ENCODE measurements around the gene THSD7A.

- TF ChIP-seq, protein P1, sequence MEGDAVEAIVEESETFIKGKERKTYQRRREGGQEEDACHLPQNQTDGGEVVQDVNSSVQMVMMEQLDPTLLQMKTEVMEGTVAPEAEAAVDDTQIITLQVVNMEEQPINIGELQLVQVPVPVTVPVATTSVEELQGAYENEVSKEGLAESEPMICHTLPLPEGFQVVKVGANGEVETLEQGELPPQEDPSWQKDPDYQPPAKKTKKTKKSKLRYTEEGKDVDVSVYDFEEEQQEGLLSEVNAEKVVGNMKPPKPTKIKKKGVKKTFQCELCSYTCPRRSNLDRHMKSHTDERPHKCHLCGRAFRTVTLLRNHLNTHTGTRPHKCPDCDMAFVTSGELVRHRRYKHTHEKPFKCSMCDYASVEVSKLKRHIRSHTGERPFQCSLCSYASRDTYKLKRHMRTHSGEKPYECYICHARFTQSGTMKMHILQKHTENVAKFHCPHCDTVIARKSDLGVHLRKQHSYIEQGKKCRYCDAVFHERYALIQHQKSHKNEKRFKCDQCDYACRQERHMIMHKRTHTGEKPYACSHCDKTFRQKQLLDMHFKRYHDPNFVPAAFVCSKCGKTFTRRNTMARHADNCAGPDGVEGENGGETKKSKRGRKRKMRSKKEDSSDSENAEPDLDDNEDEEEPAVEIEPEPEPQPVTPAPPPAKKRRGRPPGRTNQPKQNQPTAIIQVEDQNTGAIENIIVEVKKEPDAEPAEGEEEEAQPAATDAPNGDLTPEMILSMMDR (IDR thresholded peaks at IDR 0.05; ENCODE audit: low read depth, low read length), result peak; percentile 59
- no peak for TF ChIP-seq EZH2phosphoT487 (IDR thresholded peaks at IDR 0.05; ENCODE audit: low read depth)
Observed at GRCh38 chr7:11373546-11374142, 458.4 kb downstream of the THSD7A start.
